Neural crest cell (in vitro differentiated cells): ENCODE data around the gene OPRL1. TPM values are rescaled to one million over a fixed set of nuclear protein-coding genes. Genes with fewer than 3 reads are reported as not detected.

ENCODE experiments used
- DNase-seq: peaks from one replicate; pipeline ENCODE4 v3.0.0; 2021; ENCODE audit warnings: low read depth, mixed read lengths, low spot score
- H3K27ac Mint-ChIP-seq: one replicate; pipeline ENCODE4 v1.8.0; 2021; ENCODE audit warnings: mild to moderate bottlenecking, mixed read lengths; ENCODE audit not compliant: unreplicated experiment
- H3K27me3 Mint-ChIP-seq: 2 replicates; pipeline ENCODE4 v1.8.0; 2021; ENCODE audit warnings: low read depth, mild to moderate bottlenecking, mixed read lengths
- H3K36me3 Mint-ChIP-seq: 2 replicates; pipeline ENCODE4 v1.8.0; 2021; ENCODE audit warnings: low read depth, mild to moderate bottlenecking, mixed read lengths
- H3K4me1 Mint-ChIP-seq: 2 replicates; pipeline ENCODE4 v1.8.0; 2021; ENCODE audit warnings: mixed read lengths
- H3K4me3 Mint-ChIP-seq: one replicate; pipeline ENCODE4 v1.8.0; 2021; ENCODE audit warnings: mild to moderate bottlenecking, mixed read lengths
- H3K9me3 Mint-ChIP-seq: 2 replicates; pipeline ENCODE4 v1.8.0; 2021; ENCODE audit warnings: mixed read lengths
- CTCF ChIP-seq: fragments of 200-600 bp; sonication (generic); conservative IDR thresholded peaks from 2 replicates; pipeline ENCODE4 v1.5.0; 2021; ENCODE audit warnings: antibody characterized with exemption, mild to moderate bottlenecking
- total RNA-seq: library from RNA; stranded (reverse); gene quantifications from 2 replicates; pipeline ENCODE4 v1.2.1, GENCODE V29; 2021

Gene OPRL1
- total RNA-seq, 1 donor from 2014 or later, result 0.96 TPM

GRCh38 chr20:64041040-64041780 lies 38.7 kb upstream of the OPRL1 start:
- no peak for TF ChIP-seq CTCF
- Mint-ChIP-seq H3K4me3 (peak overlapping the region; percentile 39), H3K27ac (no peak overlapping the region), H3K36me3 (no peaks in the 10 kb centered on the region), H3K4me1 (peaks cover 4% of the 10 kb centered on the region), H3K27me3 (peaks cover 92% of the 10 kb centered on the region), H3K9me3 (no peaks in the 10 kb centered on the region)
- DNase-seq, result no peak

GRCh38 chr20:64041781-64042053 lies 38.2 kb upstream of the OPRL1 start:
- H3K4me1 Mint-ChIP-seq, result peaks cover 4% of the 10 kb centered on the region
- H3K27ac Mint-ChIP-seq, result no peak overlapping the region
- no peak for DNase-seq
- TF ChIP-seq CTCF, result no peak
- peaks cover 92% of the 10 kb centered on the region for H3K27me3 Mint-ChIP-seq
- no peaks in the 10 kb centered on the region for H3K36me3 Mint-ChIP-seq
- no peaks in the 10 kb centered on the region for H3K9me3 Mint-ChIP-seq
- no peak overlapping the region for H3K4me3 Mint-ChIP-seq

GRCh38 chr20:64042054-64042781 lies 37.7 kb upstream of the OPRL1 start:
- Mint-ChIP-seq H3K36me3 (no peaks in the 10 kb centered on the region), H3K27ac (no peak overlapping the region), H3K9me3 (no peaks in the 10 kb centered on the region), H3K27me3 (peaks cover 92% of the 10 kb centered on the region), H3K4me1 (peaks cover 4% of the 10 kb centered on the region), H3K4me3 (no peak overlapping the region)
- DNase-seq, result no peak
- TF ChIP-seq CTCF, result no peak

- no peaks in the 10 kb centered on the region for H3K4me1 Mint-ChIP-seq
- H3K27me3 Mint-ChIP-seq, result peaks cover 87% of the 10 kb centered on the region
- TF ChIP-seq CTCF, result no peak
These were observed 36.1 kb upstream of the OPRL1 start for GRCh38 chr20:64043768-64044167.

GRCh38 chr20:64044484-64045247 lies 35.2 kb upstream of the OPRL1 start:
- H3K4me3 Mint-ChIP-seq, result peak overlapping the region; percentile 59
- DNase-seq, result no peak
- no peaks in the 10 kb centered on the region for H3K36me3 Mint-ChIP-seq
- H3K9me3 Mint-ChIP-seq, result no peaks in the 10 kb centered on the region
- peaks cover 83% of the 10 kb centered on the region for H3K27me3 Mint-ChIP-seq
- no peak for TF ChIP-seq CTCF
- no peak overlapping the region for H3K27ac Mint-ChIP-seq
- H3K4me1 Mint-ChIP-seq, result no peaks in the 10 kb centered on the region

More at GRCh38 chr20:64043768-64044167, 36.1 kb upstream of the OPRL1 start:
- H3K27ac Mint-ChIP-seq, result no peak overlapping the region
- no peak for DNase-seq
- H3K36me3 Mint-ChIP-seq, result no peaks in the 10 kb centered on the region
- H3K4me3 Mint-ChIP-seq, result peak overlapping the region; percentile 54
- H3K9me3 Mint-ChIP-seq, result no peaks in the 10 kb centered on the region
